Stimulated activated naive CD8-positive, alpha-beta T cell treated with anti-CD3 and anti-CD28 coated beads, Interleukin-15, Interleukin-2, amounts not matched to agents 100 ng/mL and 50 ng/mL, for 24 hours (primary cell): ENCODE results near the gene KRTAP6-1.

Source experiments
- H3K27ac Mint-ChIP-seq: one replicate; pipeline ENCODE4 v1.8.0; 2021; ENCODE audit warnings: mild to moderate bottlenecking, mixed read lengths
- H3K27me3 Mint-ChIP-seq: one replicate; pipeline ENCODE4 v1.8.0; 2021; ENCODE audit warnings: mixed read lengths
- H3K36me3 Mint-ChIP-seq: one replicate; pipeline ENCODE4 v1.8.0; 2021; ENCODE audit warnings: low read depth, mixed read lengths
- H3K4me1 Mint-ChIP-seq: one replicate; pipeline ENCODE4 v1.8.0; 2021; ENCODE audit warnings: low read depth, mixed read lengths
- H3K4me3 Mint-ChIP-seq: one replicate; pipeline ENCODE4 v1.8.0; 2021; ENCODE audit warnings: mild to moderate bottlenecking, mixed read lengths
- H3K9me3 Mint-ChIP-seq: one replicate; pipeline ENCODE4 v1.8.0; 2021; ENCODE audit warnings: mixed read lengths

KRTAP6-1 gene, protein sequence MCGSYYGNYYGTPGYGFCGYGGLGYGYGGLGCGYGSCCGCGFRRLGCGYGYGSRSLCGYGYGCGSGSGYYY

GRCh38 chr21:30613836-30614235, at the start of gene KRTAP6-1:
KRTAP6-1 (minus strand) TSS chr21:30613930; CDS start chr21:30613904, 26 bp downstream.
- Mint-ChIP-seq H3K4me1 (no peaks in the 10 kb centered on the region), H3K27ac (no peak within 1 kb of the TSS), H3K36me3 (no peaks in the 10 kb centered on the region), H3K4me3 (no peak within 1 kb of the TSS), H3K9me3 (peaks cover 5% of the 10 kb centered on the region), H3K27me3 (no peaks in the 10 kb centered on the region)

GRCh38 chr21:30652891-30653290, 39.2 kb upstream of the KRTAP6-1 start:
- H3K4me3 Mint-ChIP-seq, result no peak overlapping the region
- no peaks in the 10 kb centered on the region for H3K36me3 Mint-ChIP-seq
- peaks cover 11% of the 10 kb centered on the region for H3K9me3 Mint-ChIP-seq
- H3K4me1 Mint-ChIP-seq, result no peaks in the 10 kb centered on the region
- H3K27me3 Mint-ChIP-seq, result peaks cover 3% of the 10 kb centered on the region
- no peak overlapping the region for H3K27ac Mint-ChIP-seq

DNA sequence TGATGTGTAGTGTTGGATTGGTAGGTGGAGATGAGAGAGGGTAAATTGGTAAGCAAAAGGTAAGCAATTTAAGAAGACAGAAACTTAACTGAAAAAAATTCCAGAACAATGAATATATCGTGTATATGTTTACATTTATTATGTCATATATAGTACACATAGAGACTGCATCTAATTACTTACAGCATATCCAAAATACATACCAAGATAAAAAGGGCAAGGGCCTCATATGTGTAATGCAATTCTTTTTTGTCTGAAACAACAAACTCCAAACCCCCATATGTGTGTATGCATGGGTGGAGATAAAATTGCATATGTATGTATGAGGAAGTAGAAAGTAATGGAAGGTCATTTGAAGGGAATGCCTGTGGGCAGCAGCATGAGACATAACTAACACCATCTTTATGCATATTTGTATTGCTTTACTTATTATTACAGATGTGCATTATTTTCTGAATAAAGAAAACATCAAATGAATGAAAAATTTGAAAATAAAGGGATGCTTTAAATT, 33.2 kb upstream of the KRTAP6-1 start:
- Mint-ChIP-seq H3K27ac (no peak overlapping the region), H3K4me3 (no peak overlapping the region), H3K27me3 (peaks cover 3% of the 10 kb centered on the region), H3K4me1 (no peaks in the 10 kb centered on the region), H3K36me3 (no peaks in the 10 kb centered on the region), H3K9me3 (peaks cover 11% of the 10 kb centered on the region)

DNA sequence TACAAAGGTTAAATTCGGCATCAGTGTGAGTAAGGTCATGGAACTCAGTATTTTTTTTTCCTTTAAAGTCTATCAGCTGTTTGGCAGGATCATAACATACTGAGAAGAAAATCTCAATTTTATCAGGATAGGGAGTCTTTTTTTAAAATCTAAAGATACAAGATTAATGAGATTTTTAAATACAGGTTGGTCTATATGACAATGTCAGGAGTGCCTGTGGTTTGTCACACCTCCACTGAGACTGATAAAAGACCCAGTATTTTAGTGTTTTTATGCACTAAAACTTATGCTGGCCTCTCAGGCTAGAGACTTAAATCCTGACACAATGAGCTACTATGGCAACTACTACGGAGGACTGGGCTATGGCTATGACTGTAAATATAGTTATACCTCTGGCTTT, 28.8 kb upstream of the KRTAP6-1 start, which contains the start of gene KRTAP20-3:
KRTAP20-3 (plus strand) TSS at position 301 of the 400 bp plus-strand sequence.
- no peaks in the 10 kb centered on the region for H3K4me1 Mint-ChIP-seq
- H3K4me3 Mint-ChIP-seq, result no peak within 1 kb of the TSS
- H3K27me3 Mint-ChIP-seq, result no peaks in the 10 kb centered on the region
- H3K27ac Mint-ChIP-seq, result no peak within 1 kb of the TSS
- no peaks in the 10 kb centered on the region for H3K36me3 Mint-ChIP-seq
- H3K9me3 Mint-ChIP-seq, result peaks cover 9% of the 10 kb centered on the region

DNA sequence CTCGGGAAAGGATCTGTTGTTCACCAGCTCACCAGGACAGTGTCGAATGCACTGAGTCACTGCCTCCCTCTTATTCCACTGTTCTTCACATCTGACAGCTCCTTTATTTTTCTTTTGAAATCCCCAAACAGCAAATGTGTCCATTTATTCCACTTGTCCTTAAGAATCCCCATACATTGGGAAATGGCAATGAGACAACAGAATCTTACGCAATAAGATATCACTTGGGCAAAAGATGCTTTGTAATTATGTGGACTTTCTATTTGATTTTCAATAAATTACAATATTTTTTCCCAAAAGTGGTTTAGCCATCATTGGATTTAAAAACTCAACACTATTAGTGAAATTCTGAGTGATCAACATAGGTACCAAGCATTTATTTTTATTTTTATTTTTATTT, 25.0 kb upstream of the KRTAP6-1 start:
- Mint-ChIP-seq H3K4me3 (no peak overlapping the region), H3K27me3 (no peaks in the 10 kb centered on the region), H3K36me3 (no peaks in the 10 kb centered on the region), H3K27ac (no peak overlapping the region), H3K9me3 (peaks cover 4% of the 10 kb centered on the region), H3K4me1 (no peaks in the 10 kb centered on the region)

DNA sequence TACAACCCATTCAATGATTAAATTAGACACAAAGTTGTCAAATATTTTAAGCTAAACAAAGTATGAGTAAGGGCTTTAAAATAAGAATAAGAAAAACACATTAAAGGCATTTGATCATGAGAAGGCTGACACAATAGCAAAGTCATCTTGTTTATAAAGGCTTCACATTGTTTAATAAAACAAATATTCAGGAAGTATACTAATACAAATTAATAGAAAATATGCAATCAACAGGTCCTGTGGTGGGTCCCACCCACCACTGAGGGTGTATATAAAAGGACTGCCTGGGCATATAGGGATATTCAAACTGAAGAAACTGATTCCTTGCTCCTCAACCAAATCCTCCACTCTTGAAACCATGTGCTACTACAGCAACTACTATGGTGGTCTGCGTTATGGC, 21.2 kb upstream of the KRTAP6-1 start, which contains the start of gene KRTAP20-2:
KRTAP20-2 (plus strand) TSS at position 301 of the 400 bp plus-strand sequence; CDS start at position 359, 58 bp downstream.
- no peaks in the 10 kb centered on the region for H3K9me3 Mint-ChIP-seq
- no peaks in the 10 kb centered on the region for H3K36me3 Mint-ChIP-seq
- H3K4me3 Mint-ChIP-seq, result no peak within 1 kb of the TSS
- H3K27ac Mint-ChIP-seq, result no peak within 1 kb of the TSS
- H3K27me3 Mint-ChIP-seq, result no peaks in the 10 kb centered on the region
- no peaks in the 10 kb centered on the region for H3K4me1 Mint-ChIP-seq

- Mint-ChIP-seq H3K4me3 (no peak overlapping the region), H3K36me3 (no peaks in the 10 kb centered on the region), H3K4me1 (no peaks in the 10 kb centered on the region), H3K27ac (no peak overlapping the region), H3K9me3 (peaks cover 6% of the 10 kb centered on the region), H3K27me3 (no peaks in the 10 kb centered on the region)
These were observed 15.5 kb upstream of the KRTAP6-1 start for GRCh38 chr21:30629200-30629599.

DNA sequence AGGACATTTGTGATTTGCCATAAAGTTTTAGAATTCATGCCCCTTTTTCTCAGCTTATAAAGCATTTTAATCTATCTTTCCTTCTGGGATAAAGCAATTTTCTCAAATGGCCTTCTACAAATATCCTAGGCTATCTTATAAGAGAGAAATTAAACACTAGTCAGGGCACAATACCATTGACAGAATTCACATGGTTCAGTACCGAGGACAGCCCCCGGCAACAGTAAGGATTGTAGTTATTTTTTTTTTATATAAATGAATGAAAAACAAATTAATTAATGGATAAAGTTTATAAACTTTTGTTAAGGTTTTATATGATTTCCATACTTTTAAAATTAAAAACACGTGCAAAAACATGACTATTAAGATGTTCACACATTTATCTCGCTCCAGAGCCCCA, 14.4 kb upstream of the KRTAP6-1 start:
- H3K4me1 Mint-ChIP-seq, result no peaks in the 10 kb centered on the region
- no peaks in the 10 kb centered on the region for H3K27me3 Mint-ChIP-seq
- no peaks in the 10 kb centered on the region for H3K36me3 Mint-ChIP-seq
- H3K27ac Mint-ChIP-seq, result no peak overlapping the region
- H3K9me3 Mint-ChIP-seq, result peaks cover 6% of the 10 kb centered on the region
- no peak overlapping the region for H3K4me3 Mint-ChIP-seq

GRCh38 chr21:30625449-30626165, 11.9 kb upstream of the KRTAP6-1 start:
- no peaks in the 10 kb centered on the region for H3K4me1 Mint-ChIP-seq
- H3K36me3 Mint-ChIP-seq, result no peaks in the 10 kb centered on the region
- no peaks in the 10 kb centered on the region for H3K27me3 Mint-ChIP-seq
- peaks cover 6% of the 10 kb centered on the region for H3K9me3 Mint-ChIP-seq
- H3K4me3 Mint-ChIP-seq, result no peak overlapping the region
- H3K27ac Mint-ChIP-seq, result no peak overlapping the region

DNA sequence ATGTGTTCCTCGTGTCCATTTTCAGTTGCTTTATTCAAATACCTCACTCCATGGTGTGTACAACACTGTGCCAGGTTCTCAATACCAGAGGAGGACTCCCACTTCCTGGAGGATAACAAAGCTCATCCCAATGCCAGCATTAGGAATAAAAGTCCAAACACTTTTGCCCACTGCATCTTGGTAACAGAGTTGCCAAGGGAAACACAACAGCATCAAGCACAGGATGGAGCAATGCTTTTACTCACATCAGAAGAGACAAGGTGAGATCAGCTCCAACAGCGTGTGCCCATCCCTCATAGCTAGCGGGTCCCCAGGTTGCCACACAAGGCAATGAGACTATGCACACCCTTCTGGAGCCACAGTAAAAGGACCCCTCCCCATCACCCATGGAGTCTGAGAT, 9.6 kb upstream of the KRTAP6-1 start:
- H3K4me1 Mint-ChIP-seq, result no peaks in the 10 kb centered on the region
- H3K27me3 Mint-ChIP-seq, result no peaks in the 10 kb centered on the region
- peaks cover 6% of the 10 kb centered on the region for H3K9me3 Mint-ChIP-seq
- H3K36me3 Mint-ChIP-seq, result no peaks in the 10 kb centered on the region
- no peak overlapping the region for H3K27ac Mint-ChIP-seq
- H3K4me3 Mint-ChIP-seq, result no peak overlapping the region

DNA sequence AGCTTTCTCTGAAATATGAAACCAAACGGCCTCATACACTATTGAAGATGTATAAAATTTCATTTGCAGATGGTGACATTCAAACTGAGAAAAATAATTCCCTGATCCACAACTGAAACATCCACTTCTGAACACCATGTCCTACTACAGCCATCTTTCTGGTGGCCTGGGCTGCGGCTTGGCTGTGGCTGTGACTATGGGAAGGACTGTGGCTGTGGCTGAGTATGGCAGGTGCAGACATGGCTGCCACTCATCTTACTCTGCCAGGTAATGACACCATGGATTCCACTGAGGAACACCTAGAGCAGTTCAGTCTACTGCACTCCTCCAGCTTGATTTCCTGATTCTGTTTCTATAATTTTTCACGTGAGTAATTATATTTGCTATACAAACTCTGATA, 6.8 kb upstream of the KRTAP6-1 start, which contains the start of gene KRTAP20-4:
KRTAP20-4 (plus strand) TSS at position 106 of the 400 bp plus-strand sequence.
- Mint-ChIP-seq H3K27me3 (no peaks in the 10 kb centered on the region), H3K27ac (no peak within 1 kb of the TSS), H3K4me1 (no peaks in the 10 kb centered on the region), H3K36me3 (no peaks in the 10 kb centered on the region), H3K4me3 (no peak within 1 kb of the TSS), H3K9me3 (peaks cover 6% of the 10 kb centered on the region)

DNA sequence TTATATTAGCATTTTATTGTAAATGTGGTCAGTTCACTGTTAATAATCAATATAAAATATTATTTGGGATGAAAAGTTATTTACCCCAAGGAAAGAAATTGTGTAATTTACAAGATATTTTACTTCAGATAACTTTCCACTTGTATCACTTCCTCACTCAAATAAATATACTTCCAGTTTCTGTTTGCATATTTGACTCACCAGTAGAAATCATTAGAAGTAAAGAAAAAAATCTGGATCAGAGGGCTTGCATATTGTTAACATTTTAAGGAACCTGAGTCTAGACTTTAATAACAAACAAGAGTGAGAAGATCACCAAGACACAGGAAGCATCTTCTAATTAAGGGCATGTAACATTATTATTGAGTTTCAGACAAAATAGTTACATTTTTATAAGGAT, 6.3 kb upstream of the KRTAP6-1 start:
- Mint-ChIP-seq H3K4me3 (no peak overlapping the region), H3K27ac (no peak overlapping the region), H3K9me3 (peaks cover 5% of the 10 kb centered on the region), H3K36me3 (no peaks in the 10 kb centered on the region), H3K27me3 (no peaks in the 10 kb centered on the region), H3K4me1 (no peaks in the 10 kb centered on the region)

DNA sequence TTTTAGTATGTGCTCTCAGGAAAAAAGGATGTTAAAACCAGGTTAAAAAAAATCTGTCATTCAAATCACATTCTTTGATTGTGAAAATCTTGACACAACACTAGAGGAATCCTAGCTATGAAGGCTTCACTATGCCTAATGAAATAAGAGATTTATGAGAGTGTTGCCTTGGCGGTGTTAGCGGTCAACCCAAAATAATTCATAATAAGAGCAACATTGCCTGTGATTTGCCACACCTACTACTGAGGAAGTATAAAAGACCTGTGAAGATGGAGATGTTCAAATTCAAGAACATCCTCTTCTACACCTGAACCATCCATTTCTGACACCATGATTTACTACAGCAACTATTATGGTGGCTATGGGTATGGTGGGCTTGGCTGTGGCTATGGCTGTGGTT, 2.4 kb upstream of the KRTAP6-1 start, which contains the start of gene KRTAP20-1:
KRTAP20-1 (plus strand) TSS at position 301 of the 400 bp plus-strand sequence; CDS start at position 331, 30 bp downstream.
- Mint-ChIP-seq H3K9me3 (peaks cover under 1% of the 10 kb centered on the region), H3K27me3 (no peaks in the 10 kb centered on the region), H3K4me3 (no peak within 1 kb of the TSS), H3K27ac (no peak within 1 kb of the TSS), H3K36me3 (no peaks in the 10 kb centered on the region), H3K4me1 (no peaks in the 10 kb centered on the region)

DNA sequence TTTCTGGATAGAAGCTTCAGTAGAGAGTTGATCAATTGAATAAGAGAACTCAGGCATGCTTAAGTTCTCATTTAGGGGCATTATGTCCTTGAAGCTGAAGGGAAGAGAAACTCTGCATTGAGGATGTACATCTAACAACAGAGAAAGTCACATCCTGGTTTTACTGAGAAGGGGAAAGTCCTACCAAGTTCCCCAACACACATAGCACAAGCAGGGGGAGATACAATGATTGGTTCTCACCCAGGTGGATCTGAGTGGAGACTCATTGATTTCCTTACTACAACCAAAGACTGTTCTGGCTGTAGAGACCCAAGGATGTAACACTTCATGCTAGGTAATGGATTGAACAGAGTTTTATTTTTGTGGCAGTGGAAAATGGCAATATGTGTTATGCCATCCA, 1.5 kb upstream of the KRTAP6-1 start:
- H3K27me3 Mint-ChIP-seq, result no peaks in the 10 kb centered on the region
- no peaks in the 10 kb centered on the region for H3K4me1 Mint-ChIP-seq
- H3K4me3 Mint-ChIP-seq, result no peak overlapping the region
- H3K36me3 Mint-ChIP-seq, result no peaks in the 10 kb centered on the region
- no peak overlapping the region for H3K27ac Mint-ChIP-seq
- peaks cover 5% of the 10 kb centered on the region for H3K9me3 Mint-ChIP-seq

DNA sequence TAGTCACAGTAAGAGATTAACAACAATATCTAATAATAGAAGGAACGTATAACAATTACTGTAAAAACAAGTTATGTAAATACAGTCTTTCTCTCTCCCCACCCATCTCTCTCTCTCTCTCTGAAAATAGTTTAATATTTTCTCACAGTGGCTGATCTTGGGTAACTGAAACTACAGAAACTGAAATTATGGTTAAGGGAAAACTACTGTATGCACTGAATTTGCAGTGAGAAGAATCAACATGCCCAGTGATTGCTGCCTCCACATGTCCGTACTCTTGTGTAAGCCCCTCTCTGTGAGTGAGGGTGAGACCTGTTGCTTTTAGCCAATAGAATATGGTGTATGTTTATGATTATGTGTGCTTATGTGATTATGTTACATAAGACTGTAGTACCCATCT, 1.6 kb downstream of the KRTAP6-1 start:
- H3K27ac Mint-ChIP-seq, result no peak overlapping the region
- H3K36me3 Mint-ChIP-seq, result no peaks in the 10 kb centered on the region
- no peaks in the 10 kb centered on the region for H3K27me3 Mint-ChIP-seq
- peaks cover 5% of the 10 kb centered on the region for H3K9me3 Mint-ChIP-seq
- no peaks in the 10 kb centered on the region for H3K4me1 Mint-ChIP-seq
- H3K4me3 Mint-ChIP-seq, result no peak overlapping the region
